ENCODE results near the gene HPS1. TPM values are rescaled to one million over a fixed set of nuclear protein-coding genes. Genes with fewer than 3 reads are reported as not detected.

The HPS1 gene
- total RNA-seq, 4 donors from 2014 or later: 46.1 to 88.2 (median 63.0) TPM

DNA sequence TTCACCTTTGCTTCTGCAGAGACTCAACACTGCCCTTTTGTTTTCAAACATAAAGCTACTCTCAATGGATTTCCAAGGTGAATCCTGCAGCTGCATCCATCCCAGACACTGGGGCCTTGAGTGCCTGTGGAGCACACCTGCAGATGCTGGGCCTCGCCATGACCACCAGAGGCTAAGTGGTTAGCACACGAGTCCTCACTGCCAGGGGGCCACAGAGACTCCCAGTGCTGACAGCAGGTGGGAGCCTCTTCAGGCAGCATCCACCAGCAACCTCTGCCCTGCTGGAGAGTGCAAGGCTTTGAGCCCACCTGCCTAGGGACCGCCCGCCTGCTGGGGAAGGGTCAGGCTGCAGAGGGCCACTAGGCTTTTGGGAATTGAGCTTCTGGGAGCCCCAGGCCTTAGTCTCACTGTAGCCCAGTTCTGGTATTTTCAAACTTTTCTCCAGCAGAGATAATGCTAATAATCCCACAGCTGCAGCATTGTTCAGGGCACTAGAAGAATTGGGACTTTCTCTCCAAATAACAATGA lies 9.4 kb upstream of the HPS1 start:
- TF ChIP-seq, protein P1, sequence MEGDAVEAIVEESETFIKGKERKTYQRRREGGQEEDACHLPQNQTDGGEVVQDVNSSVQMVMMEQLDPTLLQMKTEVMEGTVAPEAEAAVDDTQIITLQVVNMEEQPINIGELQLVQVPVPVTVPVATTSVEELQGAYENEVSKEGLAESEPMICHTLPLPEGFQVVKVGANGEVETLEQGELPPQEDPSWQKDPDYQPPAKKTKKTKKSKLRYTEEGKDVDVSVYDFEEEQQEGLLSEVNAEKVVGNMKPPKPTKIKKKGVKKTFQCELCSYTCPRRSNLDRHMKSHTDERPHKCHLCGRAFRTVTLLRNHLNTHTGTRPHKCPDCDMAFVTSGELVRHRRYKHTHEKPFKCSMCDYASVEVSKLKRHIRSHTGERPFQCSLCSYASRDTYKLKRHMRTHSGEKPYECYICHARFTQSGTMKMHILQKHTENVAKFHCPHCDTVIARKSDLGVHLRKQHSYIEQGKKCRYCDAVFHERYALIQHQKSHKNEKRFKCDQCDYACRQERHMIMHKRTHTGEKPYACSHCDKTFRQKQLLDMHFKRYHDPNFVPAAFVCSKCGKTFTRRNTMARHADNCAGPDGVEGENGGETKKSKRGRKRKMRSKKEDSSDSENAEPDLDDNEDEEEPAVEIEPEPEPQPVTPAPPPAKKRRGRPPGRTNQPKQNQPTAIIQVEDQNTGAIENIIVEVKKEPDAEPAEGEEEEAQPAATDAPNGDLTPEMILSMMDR (IDR thresholded peaks at IDR 0.05; ENCODE audit: low read depth): no peak

DNA sequence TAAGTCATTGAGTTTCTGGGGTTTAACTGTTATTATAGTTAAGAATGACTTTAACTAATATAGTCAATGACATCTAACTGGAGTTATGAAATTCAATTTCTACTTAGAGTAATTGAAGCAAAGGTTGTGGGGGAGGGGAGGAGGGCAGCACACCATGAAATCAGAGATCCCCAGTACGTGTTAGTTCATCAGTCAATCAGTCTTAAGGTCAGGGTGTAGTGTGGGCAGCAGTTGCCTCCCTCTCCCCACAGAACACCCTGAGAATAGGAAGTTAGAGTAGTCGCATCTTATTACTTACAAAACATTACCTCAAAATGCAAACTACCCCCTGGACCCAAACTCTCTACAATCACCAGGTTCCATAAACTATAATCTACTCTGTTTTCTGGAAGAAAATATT lies 7.0 kb upstream of the HPS1 start:
- TF ChIP-seq, protein P1 (IDR thresholded peaks at IDR 0.05; ENCODE audit: low read depth): no peak

DNA sequence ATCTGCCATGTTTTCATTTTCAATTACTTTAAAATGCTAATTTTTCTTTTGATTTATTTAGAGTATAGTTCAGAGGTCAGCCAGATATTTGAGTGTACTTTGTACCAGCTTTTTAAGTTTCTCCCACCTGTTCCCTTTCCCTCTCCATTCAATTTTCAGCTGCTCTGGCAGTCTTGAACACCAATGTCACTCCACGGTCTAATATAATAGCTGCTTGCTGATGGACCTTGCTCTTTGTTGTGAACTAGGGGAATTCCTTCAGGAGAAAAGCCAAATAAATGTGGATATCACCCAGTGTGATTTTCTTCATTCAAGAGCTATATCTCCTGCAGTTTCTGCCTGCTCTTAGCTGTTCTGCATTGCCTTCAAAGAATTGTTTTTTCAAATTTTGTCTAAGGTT lies 3.9 kb upstream of the HPS1 start:
- TF ChIP-seq, protein P1 (IDR thresholded peaks at IDR 0.05; ENCODE audit: low read depth): no peak

DNA sequence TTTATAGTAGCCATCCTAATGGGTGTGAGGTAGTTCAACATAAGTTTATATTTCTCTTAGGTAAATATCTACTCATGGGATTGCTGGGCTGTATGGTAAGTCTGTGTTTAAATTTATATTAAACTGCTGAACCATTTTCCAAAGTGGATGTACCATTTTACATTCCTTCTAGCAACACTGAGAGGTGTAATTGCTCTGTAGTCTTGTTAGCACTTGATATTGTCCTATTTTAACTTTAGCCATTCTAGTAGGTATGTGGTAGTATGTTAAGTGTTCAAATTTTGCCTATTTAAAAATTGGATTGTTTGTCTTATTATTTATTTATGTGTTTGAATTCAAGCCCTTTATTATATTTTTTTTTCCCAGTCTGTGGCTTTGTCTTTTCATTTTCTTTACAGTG lies 2.6 kb upstream of the HPS1 start:
- TF ChIP-seq, protein P1 (IDR thresholded peaks at IDR 0.05; ENCODE audit: low read depth): no peak

DNA sequence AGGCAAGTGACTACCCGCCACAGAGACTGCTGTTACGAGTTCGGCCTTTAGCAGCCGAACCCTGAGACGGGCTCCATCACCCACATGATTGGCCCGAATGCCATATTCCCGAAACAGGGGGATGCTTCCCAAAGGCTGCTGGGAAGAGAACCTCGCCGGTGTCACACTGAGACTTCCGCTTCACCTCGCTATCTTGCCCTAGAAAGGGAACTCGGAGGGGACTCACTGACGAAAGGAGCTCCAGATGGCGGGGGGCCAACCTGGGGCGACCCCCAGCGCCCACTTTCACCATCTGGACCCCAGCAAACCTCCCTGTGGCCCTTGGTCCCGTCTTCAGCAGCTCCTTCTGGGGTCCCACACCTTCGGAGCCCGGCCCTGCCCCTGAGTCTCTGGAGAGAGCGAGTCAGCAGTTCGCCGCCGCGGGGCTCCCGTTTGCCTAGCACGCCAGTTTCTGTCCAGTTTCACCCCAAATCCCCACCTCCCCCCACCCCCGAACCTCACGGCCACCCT lies 529 bp downstream of the HPS1 start:
- TF ChIP-seq, protein P1 (IDR thresholded peaks at IDR 0.05; ENCODE audit: low read depth): no peak

DNA sequence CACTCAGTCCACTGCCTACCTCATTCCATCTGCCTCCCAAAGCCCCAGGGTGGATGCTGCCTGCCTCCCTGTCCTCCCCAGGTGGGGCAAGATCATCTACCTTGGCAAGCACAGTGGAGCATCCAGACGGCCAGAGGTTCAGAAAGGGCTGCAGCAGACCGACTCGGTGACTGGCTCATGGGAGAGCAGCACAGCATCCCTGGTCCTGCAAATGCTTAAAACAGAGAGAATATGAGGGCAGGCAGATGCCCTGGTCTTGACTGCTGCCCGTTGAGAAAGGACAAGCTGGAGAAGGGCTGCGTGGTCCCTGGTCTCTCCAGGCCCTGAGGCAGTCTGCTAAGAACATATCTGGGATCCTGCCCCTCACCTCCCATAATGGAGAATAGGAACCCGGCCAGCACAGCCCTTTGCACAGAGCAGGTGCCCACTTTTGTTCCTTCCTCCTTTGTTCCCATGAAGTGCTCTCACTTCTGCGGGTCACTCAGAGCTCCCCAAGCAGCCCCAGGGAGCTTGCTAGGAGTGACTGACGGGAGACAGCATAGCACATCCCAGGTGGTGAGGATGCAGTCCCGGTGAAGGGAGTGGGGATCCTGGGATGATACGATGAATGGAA lies 1.4 kb downstream of the HPS1 start:
- TF ChIP-seq, protein P1 (IDR thresholded peaks at IDR 0.05; ENCODE audit: low read depth): no peak

DNA sequence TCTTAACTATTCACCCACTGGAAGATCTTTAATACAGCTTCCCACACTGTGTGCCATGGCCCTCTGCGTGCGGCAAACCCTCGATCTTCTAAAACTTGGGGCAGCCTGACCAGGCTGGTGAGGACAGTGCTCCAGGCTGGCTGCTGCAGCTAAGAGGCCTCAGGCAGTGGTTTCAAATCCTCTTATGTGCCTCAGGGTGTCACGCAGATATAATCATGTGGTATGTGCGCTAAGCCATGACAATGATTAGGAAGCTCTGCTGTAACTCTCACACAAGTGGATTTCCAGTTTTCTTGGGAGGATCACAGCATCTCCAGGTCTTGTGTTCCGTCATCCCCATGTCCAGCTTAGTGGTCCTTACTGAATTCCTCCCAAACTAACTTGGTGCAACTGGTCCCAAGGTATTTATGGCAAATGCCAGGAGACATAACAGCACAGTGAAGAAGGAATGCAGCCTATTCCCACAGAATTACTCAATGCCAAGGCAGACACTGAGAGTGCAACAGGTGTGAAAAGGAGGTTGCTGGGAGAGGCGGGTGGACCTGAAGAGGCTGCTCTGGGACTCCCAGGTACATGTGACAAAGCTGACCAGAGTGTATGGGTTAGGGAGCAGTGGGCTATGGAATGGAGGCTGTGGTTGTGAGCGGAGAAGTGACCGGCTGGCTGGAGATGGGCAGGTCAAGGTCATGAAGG lies 2.3 kb downstream of the HPS1 start:
- TF ChIP-seq, protein P1 (IDR thresholded peaks at IDR 0.05; ENCODE audit: low read depth): no peak

Measured in subcutaneous adipose tissue (tissue), 4 donors.